ENCODE measurements around the gene ACTN1. TPM values are rescaled to one million over a fixed set of nuclear protein-coding genes. Genes with fewer than 3 reads are reported as not detected.

Gene ACTN1
- polyA plus RNA-seq, 1 experiment: 1,184 TPM

- H3K36me3 ChIP-seq (ENCODE audit: control insufficient read depth, insufficient read depth, low read length): peaks cover 48% of the 10 kb centered on the region
- TF ChIP-seq CTCF (IDR thresholded peaks at IDR 0.05; ENCODE audit: insufficient read depth, low read depth, low read length): no peak
- no peaks in the 10 kb centered on the region for H3K27me3 ChIP-seq (ENCODE audit: control insufficient read depth, insufficient read depth, low read length)
- no peak overlapping the region for H3K4me3 ChIP-seq (ENCODE audit: low read depth, low read length)
- DNase-seq (ENCODE audit: low read depth): no peak
- CTCF ChIA-PET: interaction anchor here (1.7 kb wide), 1 partner anchor 10 kb away, joined by 5 read pairs; no protein-coding TSS in a partner anchor
- POLR2A ChIA-PET: no interaction called here
Observed at GRCh38 chr14:68886109-68886434, 93.0 kb downstream of the ACTN1 start.

- DNase-seq (ENCODE audit: low read depth): no peak
- Histone ChIP-seq H3K4me3 (ENCODE audit: low read depth, low read length) (no peak overlapping the region), H3K27me3 (ENCODE audit: control insufficient read depth, insufficient read depth, low read length) (no peaks in the 10 kb centered on the region), H3K36me3 (ENCODE audit: control insufficient read depth, insufficient read depth, low read length) (peaks cover 47% of the 10 kb centered on the region)
- no peak for TF ChIP-seq CTCF (IDR thresholded peaks at IDR 0.05; ENCODE audit: insufficient read depth, low read depth, low read length)
- CTCF ChIA-PET: interaction anchor here (1.8 kb wide), 1 partner anchor 11 kb away, joined by 3 read pairs; no protein-coding TSS in a partner anchor
- POLR2A ChIA-PET: no interaction called here
Observed at GRCh38 chr14:68885226-68886108, 93.6 kb downstream of the ACTN1 start.

- H3K27me3 ChIP-seq (ENCODE audit: control insufficient read depth, insufficient read depth, low read length): no peaks in the 10 kb centered on the region
- no peak for TF ChIP-seq CTCF (IDR thresholded peaks at IDR 0.05; ENCODE audit: insufficient read depth, low read depth, low read length)
- no peak overlapping the region for H3K4me3 ChIP-seq (ENCODE audit: low read depth, low read length)
- peaks cover 49% of the 10 kb centered on the region for H3K36me3 ChIP-seq (ENCODE audit: control insufficient read depth, insufficient read depth, low read length)
- ChIA-PET POLR2A (no interaction called here), CTCF (interaction anchor here (1.8 kb wide), 2 partner anchors 12 to 28 kb away, joined by 3 to 5 read pairs; no protein-coding TSS in a partner anchor)
- peak; percentile 25 for DNase-seq (ENCODE audit: low read depth)
Observed at GRCh38 chr14:68884031-68885030, 94.8 kb downstream of the ACTN1 start.

DNA sequence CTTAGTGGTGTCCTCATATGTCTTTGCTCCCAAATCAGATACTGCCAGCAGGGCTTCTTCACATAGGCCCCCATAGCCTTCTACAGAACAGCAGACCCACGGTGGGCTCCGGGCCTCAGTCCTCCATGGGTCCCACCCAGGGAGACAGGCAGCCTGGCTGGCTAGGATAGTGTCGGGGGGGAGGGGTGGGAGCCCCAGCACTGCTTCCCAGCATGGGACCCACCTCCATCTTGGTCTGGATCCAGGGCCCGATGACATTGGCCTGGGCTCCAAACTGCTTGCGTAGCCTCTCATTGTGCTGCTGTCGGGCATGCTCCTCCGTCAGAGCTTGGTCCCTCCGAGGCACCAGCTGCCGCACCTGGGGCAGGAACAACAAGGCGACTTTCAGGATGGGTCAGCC is 96.9 kb downstream of the ACTN1 start:
- Histone ChIP-seq H3K4me3 (ENCODE audit: low read depth, low read length) (no peak overlapping the region), H3K36me3 (ENCODE audit: control insufficient read depth, insufficient read depth, low read length) (peaks cover 54% of the 10 kb centered on the region), H3K27me3 (ENCODE audit: control insufficient read depth, insufficient read depth, low read length) (no peaks in the 10 kb centered on the region)
- DNase-seq (ENCODE audit: low read depth): no peak
- CTCF ChIA-PET: no interaction called here
- TF ChIP-seq CTCF (IDR thresholded peaks at IDR 0.05; ENCODE audit: insufficient read depth, low read depth, low read length): no peak
- POLR2A ChIA-PET: no interaction called here

GRCh38 chr14:68881396-68881795 is 97.7 kb downstream of the ACTN1 start:
- TF ChIP-seq CTCF (IDR thresholded peaks at IDR 0.05; ENCODE audit: insufficient read depth, low read depth, low read length): no peak
- H3K4me3 ChIP-seq (ENCODE audit: low read depth, low read length): no peak overlapping the region
- ChIA-PET POLR2A (no interaction called here), CTCF (no interaction called here)
- no peaks in the 10 kb centered on the region for H3K27me3 ChIP-seq (ENCODE audit: control insufficient read depth, insufficient read depth, low read length)
- no peak for DNase-seq (ENCODE audit: low read depth)
- peaks cover 62% of the 10 kb centered on the region for H3K36me3 ChIP-seq (ENCODE audit: control insufficient read depth, insufficient read depth, low read length)

All from BJ (cell line).